Left lung (tissue), 14 donors: ENCODE data around the gene SREBF2. TPM values are rescaled to one million over a fixed set of nuclear protein-coding genes. Genes with fewer than 3 reads are reported as not detected.
A peak's percentile ranks its signal among the peaks of the same experiment; 100 is the strongest.

ENCODE experiments used
- ATAC-seq: fragments of 200-7000 bp; cut with Tn5 transposase; one replicate; pipeline ENCODE4 v1.9.1; 2020; ENCODE audit warnings: moderate library complexity
- DNase-seq, 4 donors: peaks; one replicate each; pipeline ENCODE4 v3.0.0-alpha.2; 2013 to 2020
- H3K27ac ChIP-seq, 2 donors: fragments of 200-600 bp; sonication (generic) in 1 of 2; one replicate each; pipeline versions ENCODE4 v1.5.0 to v1.8.0; 2020 to 2021
- H3K27me3 ChIP-seq, 2 donors: fragments of 200-600 bp; sonication (generic) in 1 of 2; one replicate each; pipeline versions ENCODE4 v1.5.0 to v1.8.0; 2020 to 2021
- H3K36me3 ChIP-seq, 2 donors: fragments of 200-600 bp; sonication (generic) in 1 of 2; one replicate each; pipeline versions ENCODE4 v1.5.0 to v1.8.0; 2020 to 2021
- H3K4me1 ChIP-seq, 2 donors: fragments of 200-600 bp; one replicate each; pipeline ENCODE4 v1.8.0; 2021
- H3K4me3 ChIP-seq, 2 donors: fragments of 200-600 bp; sonication (generic) in 1 of 2; one replicate each; pipeline versions ENCODE4 v1.5.0 to v1.8.0; 2020 to 2021; ENCODE audit warnings: mild to moderate bottlenecking in 1 of 2
- H3K9me3 ChIP-seq, 2 donors: fragments of 200-600 bp; sonication (generic) in 1 of 2; one replicate each; pipeline versions ENCODE4 v1.5.0 to v1.8.0; 2020 to 2021
- intact Hi-C, 2 donors: fragments of 100-400 bp; cut with DNase I; formaldehyde crosslinking; loops; one replicate each; pipeline versions ENCODE4 v1.11.2 to v1.14.2; 2022
- long read RNA-seq, 12 donors: library from polyadenylated mRNA in 2 of 12; unstranded in 2 of 12; transcript quantifications; one replicate each; pipeline ENCODE4 v2.0.0 and lab custom pipeline, GENCODE V29; 2019 to 2026
- polyA plus RNA-seq, 6 donors: library from polyadenylated mRNA; unstranded; fragments of 120-200 nt; gene quantifications; one replicate each; pipeline ENCODE4 v1.2.1, GENCODE V29; 2013; ENCODE audit not compliant: insufficient read length in 6 of 6
- total RNA-seq, 2 donors: library from RNA; stranded (reverse); fragmentation: NEBNext Ultra II Directional; extraction: Animal tissue kit (Norgen Biotek cat#: 25700); gene quantifications; one replicate each; pipeline ENCODE4 v1.2.1, GENCODE V29; 2021
- TF ChIP-seq, protein P1 (sequence below), 2 donors: fragments of 200-600 bp; sonication (generic) in 1 of 2; IDR thresholded peaks; one replicate each; pipeline versions ENCODE4 v1.5.0 to v1.8.0; 2021; ENCODE audit warnings: antibody characterized with exemption in 2 of 2
- donor health status: DM: no; HTN: yes; CAD: no.
- donor health status: DM: no; HTN: no; CAD: no.

Gene SREBF2
- 100 to 1,000 TPM; 130 to 162 TPM for total RNA-seq
- polyA plus RNA-seq = 100 to 1,000 TPM in 1 of 6 donors, 10 to 100 TPM in 5; 49.2 to 100 (median 69.2) TPM
- long read RNA-seq, donor 1, full-length matches to known transcripts = 5 of 44 reads
- long read RNA-seq, donor 1, partial matches to known transcripts = 39 of 44 reads
- long read RNA-seq, donor 1, other reads (novel, unspliced or antisense) = 0 of 44 reads
- long read RNA-seq, donor 2, full-length matches to known transcripts = 3 of 62 reads
- long read RNA-seq, donor 2, partial matches to known transcripts = 59 of 62 reads
- long read RNA-seq, donor 2, other reads (novel, unspliced or antisense) = 0 of 62 reads
- long read RNA-seq, donor 3, full-length matches to known transcripts = 15 of 69 reads
- long read RNA-seq, donor 3, partial matches to known transcripts = 54 of 69 reads
- long read RNA-seq, donor 3, other reads (novel, unspliced or antisense) = 0 of 69 reads
- long read RNA-seq, donor 4, partial matches to known transcripts = 4 of 8 reads
- long read RNA-seq, donor 4, other reads (novel, unspliced or antisense) = 4 of 8 reads
- long read RNA-seq, donor 5, full-length matches to known transcripts = 4 of 75 reads
- long read RNA-seq, donor 5, partial matches to known transcripts = 71 of 75 reads
- long read RNA-seq, donor 5, other reads (novel, unspliced or antisense) = 0 of 75 reads
- long read RNA-seq, donor 6, full-length matches to known transcripts = 6 of 32 reads
- long read RNA-seq, donor 6, partial matches to known transcripts = 26 of 32 reads
- long read RNA-seq, donor 6, other reads (novel, unspliced or antisense) = 0 of 32 reads
- long read RNA-seq, donor 7, full-length matches to known transcripts = 1 of 6 reads
- long read RNA-seq, donor 7, partial matches to known transcripts = 5 of 6 reads
- long read RNA-seq, donor 7, other reads (novel, unspliced or antisense) = 0 of 6 reads
- long read RNA-seq, donor 8, full-length matches to known transcripts = 5 of 38 reads
- long read RNA-seq, donor 8, partial matches to known transcripts = 33 of 38 reads
- long read RNA-seq, donor 8, other reads (novel, unspliced or antisense) = 0 of 38 reads
- long read RNA-seq, donor 9 = 0 reads
- long read RNA-seq, donor 10, partial matches to known transcripts = 2 of 8 reads
- long read RNA-seq, donor 10, other reads (novel, unspliced or antisense) = 6 of 8 reads
- long read RNA-seq, donor 11, full-length matches to known transcripts = 17 of 158 reads
- long read RNA-seq, donor 11, partial matches to known transcripts = 131 of 158 reads
- long read RNA-seq, donor 11, other reads (novel, unspliced or antisense) = 10 of 158 reads
- long read RNA-seq, donor 12, full-length matches to known transcripts = 2 of 31 reads
- long read RNA-seq, donor 12, partial matches to known transcripts = 29 of 31 reads
- long read RNA-seq, donor 12, other reads (novel, unspliced or antisense) = 0 of 31 reads

DNA sequence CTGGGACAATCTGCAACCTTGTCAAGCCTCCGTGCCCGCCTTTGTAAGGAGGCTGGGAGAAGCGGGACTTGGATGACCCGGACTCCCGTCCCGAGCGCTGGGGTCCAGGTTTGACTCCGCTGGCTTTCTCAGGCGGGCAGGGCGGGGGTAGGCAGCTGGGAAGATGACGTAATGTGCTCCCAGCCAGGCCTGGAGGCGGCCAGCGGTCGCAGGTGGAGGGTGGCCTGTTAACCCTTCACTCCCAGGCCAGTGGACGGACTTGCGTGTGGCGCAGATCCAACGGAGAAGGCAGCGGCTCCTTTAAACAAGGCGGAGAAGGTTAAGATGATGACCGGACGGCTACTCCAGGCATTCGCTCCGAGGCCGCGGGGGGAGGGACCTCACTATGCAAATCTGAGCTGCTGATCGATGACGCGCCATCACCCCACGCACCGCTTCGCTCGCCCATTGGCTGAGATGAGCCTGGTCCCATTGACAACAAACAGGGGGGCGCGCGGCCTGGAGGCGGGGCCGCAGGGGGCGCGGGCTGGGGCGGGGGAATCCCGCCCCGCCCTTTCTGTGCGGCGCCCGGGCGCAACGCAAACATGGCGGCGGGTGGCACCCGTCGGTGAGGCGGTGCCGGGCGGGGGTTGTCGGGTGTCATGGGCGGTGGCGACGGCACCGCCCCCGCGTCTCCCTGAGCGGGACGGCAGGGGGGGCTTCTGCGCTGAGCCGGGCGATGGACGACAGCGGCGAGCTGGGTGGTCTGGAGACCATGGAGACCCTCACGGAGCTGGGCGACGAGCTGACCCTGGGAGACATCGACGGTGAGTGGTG, at the start of gene SREBF2:
Gene SREBF2, plus strand, starts transcription at position 553 of the 816 bp plus-strand sequence. Its CDS starts 166 bp downstream, at position 719.
- H3K4me3 ChIP-seq = peak within 1 kb of the TSS; percentile 87 to 98
- peaks cover 3 to 49% of the 10 kb centered on the region in 2 donors for H3K4me1 ChIP-seq
- ATAC-seq (peak; percentile 92), DNase-seq (peak; percentile 98 to 100 (median 99))
- H3K27me3 ChIP-seq = no peaks in the 10 kb centered on the region
- peaks cover 0 to 21% of the 10 kb centered on the region in 2 donors for H3K36me3 ChIP-seq
- H3K9me3 ChIP-seq = no peaks in the 10 kb centered on the region
- intact Hi-C loops = no loop called here
- H3K27ac ChIP-seq = peak within 1 kb of the TSS; percentile 94 to 96
- TF ChIP-seq, protein P1, sequence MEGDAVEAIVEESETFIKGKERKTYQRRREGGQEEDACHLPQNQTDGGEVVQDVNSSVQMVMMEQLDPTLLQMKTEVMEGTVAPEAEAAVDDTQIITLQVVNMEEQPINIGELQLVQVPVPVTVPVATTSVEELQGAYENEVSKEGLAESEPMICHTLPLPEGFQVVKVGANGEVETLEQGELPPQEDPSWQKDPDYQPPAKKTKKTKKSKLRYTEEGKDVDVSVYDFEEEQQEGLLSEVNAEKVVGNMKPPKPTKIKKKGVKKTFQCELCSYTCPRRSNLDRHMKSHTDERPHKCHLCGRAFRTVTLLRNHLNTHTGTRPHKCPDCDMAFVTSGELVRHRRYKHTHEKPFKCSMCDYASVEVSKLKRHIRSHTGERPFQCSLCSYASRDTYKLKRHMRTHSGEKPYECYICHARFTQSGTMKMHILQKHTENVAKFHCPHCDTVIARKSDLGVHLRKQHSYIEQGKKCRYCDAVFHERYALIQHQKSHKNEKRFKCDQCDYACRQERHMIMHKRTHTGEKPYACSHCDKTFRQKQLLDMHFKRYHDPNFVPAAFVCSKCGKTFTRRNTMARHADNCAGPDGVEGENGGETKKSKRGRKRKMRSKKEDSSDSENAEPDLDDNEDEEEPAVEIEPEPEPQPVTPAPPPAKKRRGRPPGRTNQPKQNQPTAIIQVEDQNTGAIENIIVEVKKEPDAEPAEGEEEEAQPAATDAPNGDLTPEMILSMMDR (IDR thresholded peaks at IDR 0.05) = no peak

DNA sequence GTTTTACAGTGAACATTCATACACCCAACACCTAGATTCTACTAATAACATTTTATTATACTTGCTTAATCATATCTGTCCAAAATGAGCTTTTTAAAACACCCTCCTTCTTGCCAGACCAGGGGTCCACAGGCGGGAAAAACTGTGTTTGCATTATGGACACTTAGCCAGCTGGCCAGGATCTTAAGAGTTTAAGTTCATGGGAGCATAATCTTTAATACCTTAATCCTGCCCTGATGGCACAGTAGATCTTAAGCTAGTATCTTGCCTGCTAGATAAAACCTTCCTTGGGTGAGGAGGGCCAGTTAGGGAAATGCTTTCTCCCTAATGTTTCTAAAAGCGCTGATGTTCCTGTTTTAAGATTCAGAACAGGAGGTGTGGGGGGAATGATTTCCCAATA, 45.6 kb upstream of the SREBF2 start:
- ATAC-seq (no peak), DNase-seq (no peak)
- Histone ChIP-seq H3K27me3 (no peaks in the 10 kb centered on the region), H3K4me3 (no peak overlapping the region), H3K27ac (no peak overlapping the region), H3K4me1 (peaks cover 0 to 5% of the 10 kb centered on the region in 2 donors), H3K36me3 (no peaks in the 10 kb centered on the region), H3K9me3 (no peaks in the 10 kb centered on the region)
- intact Hi-C loops = no loop called here
- TF ChIP-seq, protein P1 (IDR thresholded peaks at IDR 0.05) = no peak

DNA sequence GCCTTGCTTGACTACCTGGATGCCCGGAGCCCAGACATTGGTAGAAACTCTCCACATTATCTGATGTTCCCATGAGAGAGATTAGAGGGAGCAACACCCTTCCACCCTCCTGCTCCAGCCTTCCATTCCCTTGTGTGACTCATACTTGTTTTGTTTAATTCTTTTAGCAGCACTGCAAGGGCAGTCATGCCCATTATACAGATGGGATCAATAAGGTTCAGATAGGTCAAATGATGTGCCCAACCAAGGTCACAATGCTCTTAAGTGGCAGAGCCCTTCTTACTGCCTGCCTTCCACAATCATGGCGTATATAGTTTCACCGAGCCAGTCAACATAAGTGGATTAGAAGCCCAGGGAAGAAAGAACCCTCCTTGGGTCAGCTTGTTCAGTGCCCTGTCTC, 39.0 kb upstream of the SREBF2 start:
- no peak for DNase-seq
- intact Hi-C loops = no loop called here
- no peak overlapping the region for H3K27ac ChIP-seq
- no peaks in the 10 kb centered on the region for H3K36me3 ChIP-seq
- H3K4me1 ChIP-seq = no peaks in the 10 kb centered on the region
- H3K27me3 ChIP-seq = no peaks in the 10 kb centered on the region
- TF ChIP-seq, protein P1 (IDR thresholded peaks at IDR 0.05) = no peak
- H3K4me3 ChIP-seq = no peak overlapping the region
- no peak for ATAC-seq
- H3K9me3 ChIP-seq = no peaks in the 10 kb centered on the region

DNA sequence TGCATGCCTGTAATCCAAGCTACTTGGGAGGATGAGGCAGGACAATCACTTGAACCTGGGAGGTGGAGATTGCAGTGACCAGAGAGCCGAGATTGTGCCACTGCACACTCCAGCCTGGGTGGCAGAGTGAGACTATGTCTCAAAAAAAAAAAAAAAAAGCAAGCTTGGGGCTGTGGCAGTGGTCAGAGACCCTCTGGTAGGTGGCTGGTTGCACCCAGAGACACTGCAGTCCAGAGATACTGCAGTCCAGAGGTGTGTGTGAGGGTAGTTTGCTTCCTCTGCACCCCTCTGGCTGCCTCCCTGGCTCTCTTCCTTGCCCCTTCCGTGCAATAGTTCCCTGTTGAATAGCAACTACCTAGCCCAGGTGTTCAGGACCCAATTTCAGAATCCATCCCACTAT, 34.2 kb upstream of the SREBF2 start:
- intact Hi-C loops = no loop called here
- no peaks in the 10 kb centered on the region for H3K9me3 ChIP-seq
- no peaks in the 10 kb centered on the region for H3K36me3 ChIP-seq
- H3K27ac ChIP-seq = no peak overlapping the region
- H3K4me1 ChIP-seq = peaks cover 13 to 26% of the 10 kb centered on the region in 2 donors
- ATAC-seq (no peak), DNase-seq (no peak)
- H3K27me3 ChIP-seq = no peaks in the 10 kb centered on the region
- TF ChIP-seq, protein P1 (IDR thresholded peaks at IDR 0.05) = no peak
- H3K4me3 ChIP-seq = no peak overlapping the region
